IMR-90 (cell line): Measurements from ENCODE around the gene ZNF341. TPM values are rescaled to one million over a fixed set of nuclear protein-coding genes. Genes with fewer than 3 reads are reported as not detected.

Source experiments
- ATAC-seq: fragments of 200-7000 bp; cut with Tn5 transposase; 2 replicates; pipeline ENCODE4 v1.9.1; 2020; ENCODE audit warnings: low read depth, mild to moderate bottlenecking, moderate library complexity
- BruUV-seq: library from RNA; stranded (reverse); fragments of 400-500 nt; replicated peaks from 2 replicates; lab custom pipeline; 2021; lab: Mats Ljungman, UMichigan
- CTCF ChIA-PET: fragments of 300-600 bp; formaldehyde crosslinking; extraction: SDS; loops from one replicate; lab custom pipeline; 2021; ENCODE audit warnings: antibody characterized with exemption; lab: Yijun Ruan, JAX
- POLR2A ChIA-PET: fragments of 300-600 bp; sonication (Branson Sonifier 250); formaldehyde crosslinking; loops from one replicate; lab custom pipeline; 2022; ENCODE audit warnings: antibody characterized with exemption; ENCODE audit not compliant: unreplicated experiment; lab: Charles Lee
- DNase-seq: peaks from one replicate; pipeline ENCODE4 v3.0.0; 2013
- H2AFZ ChIP-seq: replicated peaks from 2 replicates; pipeline ENCODE3; 2013; ENCODE audit warnings: low read length, mild to moderate bottlenecking; ENCODE audit not compliant: poor library complexity
- H2AK5ac ChIP-seq: 2 replicates; pipeline ENCODE4 v1.6.1; 2013; ENCODE audit warnings: low read depth, low read length, inconsistent platforms
- H2AK9ac ChIP-seq: replicated peaks from 2 replicates; pipeline ENCODE3; 2013; ENCODE audit warnings: mild to moderate bottlenecking, low read depth, low read length, moderate library complexity; ENCODE audit not compliant: poor library complexity
- H2BK120ac ChIP-seq: 2 replicates; pipeline ENCODE4 v1.6.1; 2013; ENCODE audit warnings: low read depth, low read length, inconsistent platforms
- H2BK15ac ChIP-seq: 3 replicates; pipeline ENCODE4 v1.6.1; 2013; ENCODE audit warnings: low read depth, low read length, inconsistent platforms
- H2BK20ac ChIP-seq: 2 replicates; pipeline ENCODE4 v1.6.1; 2013; ENCODE audit warnings: low read depth, mild to moderate bottlenecking, inconsistent platforms, low read length, moderate library complexity
- H2BK5ac ChIP-seq: 2 replicates; pipeline ENCODE4 v1.6.1; 2013; ENCODE audit warnings: mild to moderate bottlenecking, low read depth, low read length, inconsistent platforms; ENCODE audit not compliant: poor library complexity, severe bottlenecking
- H3K14ac ChIP-seq: replicated peaks from 2 replicates; pipeline ENCODE4 v1.6.1; 2013; ENCODE audit warnings: low read depth, low read length, inconsistent platforms
- H3K18ac ChIP-seq: 2 replicates; pipeline ENCODE4 v1.6.1; 2013; ENCODE audit warnings: low read depth, low read length, control low read depth
- H3K23ac ChIP-seq: 2 replicates; pipeline ENCODE4 v1.6.1; 2013; ENCODE audit warnings: low read depth, low read length, inconsistent platforms
- H3K27ac ChIP-seq: 2 replicates; pipeline ENCODE4 v1.5.1; 2013; ENCODE audit warnings: mild to moderate bottlenecking, control low read depth, low read length; ENCODE audit not compliant: insufficient read depth
- H3K27me3 ChIP-seq: 2 replicates; pipeline ENCODE4 v1.6.1; 2013; ENCODE audit warnings: low read length; ENCODE audit not compliant: control insufficient read depth, insufficient read depth
- H3K36me3 ChIP-seq: 2 replicates; pipeline ENCODE4 v1.6.1; 2013; ENCODE audit warnings: low read length, mixed read lengths; ENCODE audit not compliant: control insufficient read depth, insufficient read depth
- H3K4ac ChIP-seq: 2 replicates; pipeline ENCODE4 v1.6.1; 2013; ENCODE audit warnings: low read depth, low read length, inconsistent platforms
- H3K4me1 ChIP-seq: 2 replicates; pipeline ENCODE4 v1.6.1; 2013; ENCODE audit warnings: low read length, mixed read lengths; ENCODE audit not compliant: control insufficient read depth, insufficient read depth
- H3K4me2 ChIP-seq: 2 replicates; pipeline ENCODE4 v1.6.1; 2013; ENCODE audit warnings: low read depth, mild to moderate bottlenecking, control low read depth, low read length, moderate library complexity
- H3K4me3 ChIP-seq: 2 replicates; pipeline ENCODE4 v1.5.1; 2013; ENCODE audit warnings: low read depth, mild to moderate bottlenecking, control low read depth, low read length, moderate library complexity; ENCODE audit not compliant: insufficient read depth
- H3K56ac ChIP-seq: 2 replicates; pipeline ENCODE4 v1.6.1; 2013; ENCODE audit warnings: low read length, inconsistent platforms; ENCODE audit not compliant: insufficient read depth; ENCODE audit errors: extremely low read depth
- H3K79me1 ChIP-seq, 2 experiments: 2 replicates each; pipeline ENCODE4 v1.6.1; 2013; ENCODE audit warnings: low read length in 2 of 2, inconsistent platforms in 1 of 2, low read depth in 1 of 2
- H3K9ac ChIP-seq: 2 replicates; pipeline ENCODE4 v1.6.1; 2013; ENCODE audit warnings: low read depth, low read length, control low read depth
- H3K9me1 ChIP-seq: 2 replicates; pipeline ENCODE4 v1.6.1; 2013; ENCODE audit warnings: low read length, inconsistent platforms; ENCODE audit not compliant: insufficient read depth
- H3K9me3 ChIP-seq: 2 replicates; pipeline ENCODE4 v1.6.1; 2013; ENCODE audit warnings: low read length; ENCODE audit not compliant: control insufficient read depth, insufficient read depth
- H4K20me1 ChIP-seq: 2 replicates; pipeline ENCODE4 v1.6.1; 2013; ENCODE audit warnings: low read length, inconsistent platforms; ENCODE audit not compliant: insufficient read depth
- H4K5ac ChIP-seq: 2 replicates; pipeline ENCODE4 v1.6.1; 2013; ENCODE audit warnings: mild to moderate bottlenecking, low read depth, low read length, control low read depth
- H4K8ac ChIP-seq, 2 experiments: 2 replicates each; pipeline ENCODE4 v1.6.1; 2013; ENCODE audit warnings: low read depth in 2 of 2, low read length in 2 of 2, control low read depth in 1 of 2, inconsistent platforms in 1 of 2
- H4K91ac ChIP-seq: 2 replicates; pipeline ENCODE4 v1.6.1; 2013; ENCODE audit warnings: low read depth, low read length, inconsistent platforms; ENCODE audit not compliant: insufficient read depth
- CHD1 ChIP-seq: IDR thresholded peaks from 2 replicates; pipeline ENCODE4 v1.6.1; 2012; ENCODE audit warnings: low read depth, low read length, improper control_type of control experiment
- MAZ ChIP-seq: IDR thresholded peaks from 2 replicates; pipeline ENCODE4 v1.6.1; 2012; ENCODE audit warnings: low read depth, mild to moderate bottlenecking, low read length, improper control_type of control experiment, moderate library complexity, borderline replicate concordance
- MXI1 ChIP-seq: IDR thresholded peaks from 2 replicates; pipeline ENCODE4 v1.6.1; 2012; ENCODE audit warnings: low read depth, mild to moderate bottlenecking, low read length, moderate library complexity, borderline replicate concordance
- NFE2L2 ChIP-seq: fragments of 150-350 bp; IDR thresholded peaks from 2 replicates; pipeline ENCODE4 v1.6.1; 2016; ENCODE audit warnings: low read depth, mild to moderate bottlenecking, low read length
- RAD21 ChIP-seq: IDR thresholded peaks from 2 replicates; pipeline ENCODE4 v1.6.1; 2012; ENCODE audit warnings: low read length, improper control_type of control experiment
- RCOR1 ChIP-seq: IDR thresholded peaks from 2 replicates; pipeline ENCODE4 v1.6.1; 2012; ENCODE audit warnings: mild to moderate bottlenecking, low read length, improper control_type of control experiment; ENCODE audit not compliant: insufficient replicate concordance
- SMC3 ChIP-seq: fragments of 150-350 bp; IDR thresholded peaks from 2 replicates; pipeline ENCODE4 v1.6.1; 2016; ENCODE audit warnings: low read depth, mild to moderate bottlenecking, antibody characterized with exemption, low read length, moderate library complexity
- WGBS, 2 experiments: methylation state at CpG; one replicate each; pipeline versions ENCODE4 v1.1.5 to v1.1.7; 2013; ENCODE audit warnings: missing lambda C conversion rate in 2 of 2; ENCODE audit not compliant: insufficient read length in 1 of 2; ENCODE audit errors: extremely low coverage in 2 of 2; 5-methylcytosine and 5-hydroxymethylcytosine counted together
- dilution Hi-C: fragments of 300-500 bp; cut with HindIII; formaldehyde crosslinking; loops from one replicate; pipeline ENCODE4 v1.14.3; 2018; ENCODE audit warnings: low sequenced_read_pairs; ENCODE audit not compliant: unreplicated experiment
- in situ Hi-C: fragments of 300-500 bp; cut with MboI; formaldehyde crosslinking; loops from 3 replicates; pipeline ENCODE4 v1.14.3; 2019; ENCODE audit warnings: low sequenced_read_pairs, inconsistent platforms, mixed read lengths
- intact Hi-C: fragments of 100-400 bp; cut with micrococcal nuclease; formaldehyde crosslinking; loops from 2 replicates; pipeline ENCODE4 v1.10.0; 2022
- polyA plus RNA-seq, 3 experiments: library from polyadenylated mRNA; depleted of rRNA; stranded (reverse); fragments of >200 nt; gene quantifications; 2 replicates each; pipeline ENCODE4 v1.2.3, GENCODE V29; 2012; ENCODE audit warnings: low replicate concordance in 1 of 3
- total RNA-seq: library from RNA; depleted of rRNA; stranded (reverse); fragments of >200 nt; gene quantifications from 2 replicates; pipeline ENCODE4 v1.2.3, GENCODE V29; 2012

The ZNF341 gene
- total and polyA plus RNA-seq, 2 of the 4 experiments (the other 2 are of a cell fraction), result 1.1 to 3.4 TPM

GRCh38 chr20:33724439-33725094 is 7.2 kb upstream of the ZNF341 start:
- Histone ChIP-seq H4K20me1 (no peaks in the 10 kb centered on the region), H3K56ac (no peak overlapping the region), H2AK9ac (no peak overlapping the region), H4K91ac (no peak overlapping the region), H3K9me3 (no peaks in the 10 kb centered on the region), H3K18ac (no peak overlapping the region), H3K4me3 (no peak overlapping the region), H3K14ac (no peak overlapping the region), H2AFZ (no peak overlapping the region), H2BK15ac (no peak overlapping the region), H2AK5ac (no peak overlapping the region), H3K79me1 (peaks cover 0 to 9% of the 10 kb centered on the region in 2 experiments; a peak in 2 of 4 replicates), H2BK5ac (no peak overlapping the region), H2BK120ac (no peak overlapping the region), H4K5ac (no peak overlapping the region), H3K23ac (no peak overlapping the region), H4K8ac (no peak overlapping the region), H3K4me1 (peaks cover under 1% of the 10 kb centered on the region), H3K36me3 (no peaks in the 10 kb centered on the region), H3K9me1 (peaks cover 7% of the 10 kb centered on the region), H3K4me2 (no peak overlapping the region), H2BK20ac (no peak overlapping the region), H3K9ac (no peak overlapping the region), H3K27me3 (no peaks in the 10 kb centered on the region; the same call in 1 of the 2 replicates), H3K4ac (no peak overlapping the region), H3K27ac (no peak overlapping the region)
- intact Hi-C loops (no loop called here), in situ Hi-C loops (no loop called here), dilution Hi-C loops (no loop called here)
- WGBS, 2 experiments, result no CpG with 5 or more reads among the region's 14 CpGs
- no TSS peak for BruUV-seq
- ChIA-PET CTCF (interaction anchor here (0.7 kb wide), 1 partner anchor 22 kb away, joined by 3 read pairs; no protein-coding TSS in a partner anchor), POLR2A (no interaction called here)
- no peak for ATAC-seq
- no peak for TF ChIP-seq SMC3
- no peak for TF ChIP-seq NFE2L2
- no peak for TF ChIP-seq CHD1
- no peak for TF ChIP-seq MAZ
- TF ChIP-seq RAD21, result no peak
- no peak for TF ChIP-seq MXI1
- TF ChIP-seq RCOR1, result no peak
- no peak for DNase-seq
